T-helper 17 cell (primary cell): ENCODE results near the gene C11orf87. TPM values are rescaled to one million over a fixed set of nuclear protein-coding genes. Genes with fewer than 3 reads are reported as not detected.

ENCODE experiments used
- ATAC-seq: fragments of 150-1000 bp; cut with Tn5 transposase; 2 replicates; pipeline ENCODE4 v1.10.0; 2021; ENCODE audit warnings: mild to moderate bottlenecking, moderate library complexity
- DNase-seq, 3 donors: peaks; one replicate each; pipeline versions ENCODE4 v3.0.0 to v3.0.0-alpha.2; 2020 to 2021
- H3K9me3 ChIP-seq: one replicate; pipeline ENCODE4 v1.7.0; 2013; ENCODE audit warnings: low read length, mild to moderate bottlenecking; ENCODE audit not compliant: control insufficient read depth, poor library complexity, severe bottlenecking
- H3K27ac Mint-ChIP-seq: one replicate; pipeline ENCODE4 v1.8.0; 2022; ENCODE audit warnings: mild to moderate bottlenecking, moderate library complexity, mixed read lengths
- H3K27me3 Mint-ChIP-seq: one replicate; pipeline ENCODE4 v1.8.0; 2022; ENCODE audit warnings: mixed read lengths
- H3K36me3 Mint-ChIP-seq: one replicate; pipeline ENCODE4 v1.8.0; 2022; ENCODE audit warnings: low read depth, mixed read lengths
- H3K4me1 Mint-ChIP-seq: one replicate; pipeline ENCODE4 v1.8.0; 2022; ENCODE audit warnings: mild to moderate bottlenecking, mixed read lengths
- H3K4me3 Mint-ChIP-seq: one replicate; pipeline ENCODE4 v1.8.0; 2022; ENCODE audit warnings: mild to moderate bottlenecking, moderate library complexity, mixed read lengths
- total RNA-seq, 4 donors: library from RNA in 2 of 4; stranded (reverse) in 2 of 4; gene quantifications; one replicate each; pipeline ENCODE4 v1.2.3 and lab custom pipeline; 2022 to 2026

Gene C11orf87
- total RNA-seq, 2 donors from 2014 or later, result 0.08 TPM; not detected in 1

GRCh38 chr11:109423466-109424190 is 1.6 kb downstream of the C11orf87 start:
- H3K27me3 Mint-ChIP-seq, result peaks cover 15% of the 10 kb centered on the region
- H3K27ac Mint-ChIP-seq, result no peak overlapping the region
- no peak overlapping the region for H3K4me3 Mint-ChIP-seq
- ATAC-seq (no peak), DNase-seq (no peak)
- H3K9me3 ChIP-seq, result no peaks in the 10 kb centered on the region
- H3K36me3 Mint-ChIP-seq, result no peaks in the 10 kb centered on the region
- H3K4me1 Mint-ChIP-seq, result no peaks in the 10 kb centered on the region

DNA sequence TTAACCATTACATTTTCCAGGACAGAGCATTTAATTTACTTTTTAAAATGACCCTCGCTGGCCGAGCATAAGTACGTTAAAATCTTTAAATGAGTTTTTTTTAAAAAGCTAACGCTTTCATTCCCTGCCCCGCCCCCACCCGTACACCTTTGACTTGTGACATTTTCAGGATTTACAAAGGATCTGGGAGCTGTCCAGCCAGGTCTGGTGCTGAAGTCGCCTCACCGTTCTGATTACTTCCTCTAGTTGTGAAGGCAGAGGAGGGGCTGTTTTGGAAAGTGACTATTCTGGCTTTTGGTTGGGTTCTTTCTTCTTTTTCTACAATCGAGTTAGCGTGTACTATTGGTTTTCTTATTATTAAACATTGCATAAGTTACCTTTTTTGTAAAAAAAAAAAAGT is 2.9 kb downstream of the C11orf87 start:
- peaks cover 15% of the 10 kb centered on the region for H3K27me3 Mint-ChIP-seq
- ATAC-seq (no peak), DNase-seq (no peak)
- H3K4me1 Mint-ChIP-seq, result no peaks in the 10 kb centered on the region
- no peaks in the 10 kb centered on the region for H3K9me3 ChIP-seq
- H3K36me3 Mint-ChIP-seq, result no peaks in the 10 kb centered on the region
- no peak overlapping the region for H3K27ac Mint-ChIP-seq
- H3K4me3 Mint-ChIP-seq, result no peak overlapping the region

- Mint-ChIP-seq H3K36me3 (no peaks in the 10 kb centered on the region), H3K4me3 (no peak overlapping the region), H3K27ac (no peak overlapping the region), H3K27me3 (peaks cover 15% of the 10 kb centered on the region), H3K4me1 (no peaks in the 10 kb centered on the region)
- no peak for ATAC-seq
- H3K9me3 ChIP-seq, result no peaks in the 10 kb centered on the region
- no peak for DNase-seq
Measured at GRCh38 chr11:109425554-109425953, 3.6 kb downstream of the C11orf87 start.

GRCh38 chr11:109426442-109427240 is 4.7 kb downstream of the C11orf87 start:
- no peaks in the 10 kb centered on the region for H3K36me3 Mint-ChIP-seq
- H3K27me3 Mint-ChIP-seq, result peaks cover 8% of the 10 kb centered on the region
- no peak overlapping the region for H3K4me3 Mint-ChIP-seq
- DNase-seq (no peak), ATAC-seq (no peak)
- no peak overlapping the region for H3K27ac Mint-ChIP-seq
- no peaks in the 10 kb centered on the region for H3K4me1 Mint-ChIP-seq
- no peaks in the 10 kb centered on the region for H3K9me3 ChIP-seq

GRCh38 chr11:109432105-109432504 is 10.1 kb downstream of the C11orf87 start:
- no peaks in the 10 kb centered on the region for H3K4me1 Mint-ChIP-seq
- no peak overlapping the region for H3K4me3 Mint-ChIP-seq
- H3K27ac Mint-ChIP-seq, result no peak overlapping the region
- ATAC-seq, result no peak
- H3K9me3 ChIP-seq, result no peaks in the 10 kb centered on the region
- H3K36me3 Mint-ChIP-seq, result no peaks in the 10 kb centered on the region
- no peak for DNase-seq
- no peaks in the 10 kb centered on the region for H3K27me3 Mint-ChIP-seq

- H3K36me3 Mint-ChIP-seq, result no peaks in the 10 kb centered on the region
- ATAC-seq, result no peak
- H3K4me3 Mint-ChIP-seq, result no peak overlapping the region
- no peaks in the 10 kb centered on the region for H3K27me3 Mint-ChIP-seq
- no peak for DNase-seq
- H3K27ac Mint-ChIP-seq, result no peak overlapping the region
- no peaks in the 10 kb centered on the region for H3K9me3 ChIP-seq
- H3K4me1 Mint-ChIP-seq, result no peaks in the 10 kb centered on the region
Measured at GRCh38 chr11:109433753-109434256, 11.8 kb downstream of the C11orf87 start.

- no peaks in the 10 kb centered on the region for H3K9me3 ChIP-seq
- Mint-ChIP-seq H3K36me3 (no peaks in the 10 kb centered on the region), H3K27me3 (no peaks in the 10 kb centered on the region), H3K4me1 (no peaks in the 10 kb centered on the region), H3K4me3 (no peak overlapping the region), H3K27ac (no peak overlapping the region)
- ATAC-seq (no peak), DNase-seq (no peak)
Measured at GRCh38 chr11:109435121-109435742, 13.2 kb downstream of the C11orf87 start.

GRCh38 chr11:109439684-109440083 is 17.7 kb downstream of the C11orf87 start:
- Mint-ChIP-seq H3K27ac (no peak overlapping the region), H3K27me3 (no peaks in the 10 kb centered on the region), H3K4me1 (no peaks in the 10 kb centered on the region), H3K4me3 (no peak overlapping the region), H3K36me3 (no peaks in the 10 kb centered on the region)
- no peak for DNase-seq
- no peak for ATAC-seq
- H3K9me3 ChIP-seq, result no peaks in the 10 kb centered on the region

- no peak overlapping the region for H3K4me3 Mint-ChIP-seq
- H3K36me3 Mint-ChIP-seq, result no peaks in the 10 kb centered on the region
- H3K27me3 Mint-ChIP-seq, result no peaks in the 10 kb centered on the region
- H3K27ac Mint-ChIP-seq, result no peak overlapping the region
- H3K9me3 ChIP-seq, result peaks cover 2% of the 10 kb centered on the region
- no peaks in the 10 kb centered on the region for H3K4me1 Mint-ChIP-seq
- no peak for DNase-seq
- ATAC-seq, result no peak
Measured at GRCh38 chr11:109443052-109443451, 21.1 kb downstream of the C11orf87 start.

DNA sequence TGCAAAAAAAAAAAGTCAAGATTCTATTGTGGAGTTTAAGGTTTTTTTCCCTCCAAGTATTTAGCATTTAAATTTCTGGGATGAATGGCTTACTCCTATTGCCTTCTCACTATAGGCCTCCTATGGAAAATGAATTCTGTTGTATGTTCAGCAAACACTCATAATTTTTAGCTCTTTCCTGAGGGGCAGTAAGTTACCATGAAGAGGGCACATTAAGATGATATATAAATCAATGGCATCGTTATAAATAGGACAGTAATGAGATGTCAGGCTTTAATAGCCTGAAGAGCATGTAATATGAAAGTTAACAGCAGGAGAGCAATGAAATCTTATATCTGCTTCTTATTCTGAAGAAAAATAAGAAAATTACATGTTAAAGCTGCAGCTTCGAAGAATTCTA is 32.9 kb downstream of the C11orf87 start:
- H3K36me3 Mint-ChIP-seq, result no peaks in the 10 kb centered on the region
- no peaks in the 10 kb centered on the region for H3K4me1 Mint-ChIP-seq
- H3K9me3 ChIP-seq, result peaks cover 3% of the 10 kb centered on the region
- DNase-seq (no peak), ATAC-seq (no peak)
- H3K27me3 Mint-ChIP-seq, result no peaks in the 10 kb centered on the region
- no peak overlapping the region for H3K4me3 Mint-ChIP-seq
- no peak overlapping the region for H3K27ac Mint-ChIP-seq
